Measurements from ENCODE around the gene COLGALT1.

COLGALT1 gene

GRCh38 chr19:17620696-17621095, 65.2 kb downstream of the COLGALT1 start:
- no peak overlapping the region for H3K27ac ChIP-seq
- no peak overlapping the region for H3K4me3 ChIP-seq
- TF ChIP-seq CTCF (IDR thresholded peaks at IDR 0.05), result no peak
- no peak for DNase-seq (ENCODE audit: low spot score)

GRCh38 chr19:17623224-17623935, 67.9 kb downstream of the COLGALT1 start:
- no peak for DNase-seq (ENCODE audit: low spot score)
- TF ChIP-seq CTCF (IDR thresholded peaks at IDR 0.05), result no peak
- no peak overlapping the region for H3K4me3 ChIP-seq
- no peak overlapping the region for H3K27ac ChIP-seq

GRCh38 chr19:17624314-17624991, 69.0 kb downstream of the COLGALT1 start:
- H3K27ac ChIP-seq, result no peak overlapping the region
- no peak overlapping the region for H3K4me3 ChIP-seq
- TF ChIP-seq CTCF (IDR thresholded peaks at IDR 0.05), result no peak
- no peak for DNase-seq (ENCODE audit: low spot score)

- Histone ChIP-seq H3K4me3 (no peak overlapping the region), H3K27ac (no peak overlapping the region)
- no peak for TF ChIP-seq CTCF (IDR thresholded peaks at IDR 0.05)
- no peak for DNase-seq (ENCODE audit: low spot score)
These were observed 69.6 kb downstream of the COLGALT1 start for GRCh38 chr19:17625043-17625442.

GRCh38 chr19:17625980-17626379, 70.5 kb downstream of the COLGALT1 start:
- TF ChIP-seq CTCF (IDR thresholded peaks at IDR 0.05), result no peak
- Histone ChIP-seq H3K4me3 (no peak overlapping the region), H3K27ac (no peak overlapping the region)
- no peak for DNase-seq (ENCODE audit: low spot score)

- H3K27ac ChIP-seq, result no peak overlapping the region
- no peak for TF ChIP-seq CTCF (IDR thresholded peaks at IDR 0.05)
- no peak for DNase-seq (ENCODE audit: low spot score)
- no peak overlapping the region for H3K4me3 ChIP-seq
These were observed 71.1 kb downstream of the COLGALT1 start for GRCh38 chr19:17626456-17627015.

GRCh38 chr19:17627161-17627560, 71.7 kb downstream of the COLGALT1 start:
- DNase-seq (ENCODE audit: low spot score), result no peak
- TF ChIP-seq CTCF (IDR thresholded peaks at IDR 0.05), result no peak
- Histone ChIP-seq H3K27ac (no peak overlapping the region), H3K4me3 (no peak overlapping the region)
